HL-60 (cell line): ENCODE measurements around the gene PDE8A.

Experiments
- DNase-seq, 2 experiments: peaks; one replicate each; pipeline ENCODE4 v3.0.0-alpha.2; 2010 to 2020; ENCODE audit warnings: low read depth in 1 of 2, low spot score in 1 of 2
- H3K27ac ChIP-seq: fragments of 250-450 bp; sonication (Bioruptor Pico); replicated peaks from 2 replicates; pipeline ENCODE4 v1.5.1; 2020; ENCODE audit warnings: mild to moderate bottlenecking, moderate library complexity
- H3K27me3 ChIP-seq: fragments of 250-450 bp; sonication (Bioruptor Pico); 2 replicates; pipeline ENCODE4 v1.5.1; 2021; ENCODE audit warnings: mild to moderate bottlenecking, moderate library complexity; ENCODE audit not compliant: insufficient read depth, poor library complexity, severe bottlenecking
- H3K4me3 ChIP-seq: replicated peaks from 2 replicates; pipeline ENCODE4 v1.5.1; 2011; ENCODE audit warnings: mild to moderate bottlenecking, control low read depth, low read length; ENCODE audit not compliant: insufficient read depth
- GABPA ChIP-seq: IDR thresholded peaks from 2 replicates; pipeline ENCODE4 v1.6.1; 2012; ENCODE audit warnings: low read depth
- POLR2AphosphoS5 ChIP-seq: IDR thresholded peaks from 2 replicates; pipeline ENCODE4 v1.6.1; 2012; ENCODE audit warnings: low read depth
- SPI1 ChIP-seq: IDR thresholded peaks from 2 replicates; pipeline ENCODE4 v1.6.1; 2012; ENCODE audit warnings: low read depth, mild to moderate bottlenecking, borderline replicate concordance
- TF ChIP-seq, protein P1 (sequence below): IDR thresholded peaks from one replicate; pipeline ENCODE4 v1.5.1; 2011; ENCODE audit warnings: low read length, control low read depth, inconsistent platforms; ENCODE audit not compliant: insufficient read depth
- TF ChIP-seq, protein P2 (sequence below): IDR thresholded peaks from 2 replicates; pipeline ENCODE4 v1.6.1; 2012; ENCODE audit warnings: low read depth; ENCODE audit not compliant: insufficient replicate concordance

Gene PDE8A

DNA sequence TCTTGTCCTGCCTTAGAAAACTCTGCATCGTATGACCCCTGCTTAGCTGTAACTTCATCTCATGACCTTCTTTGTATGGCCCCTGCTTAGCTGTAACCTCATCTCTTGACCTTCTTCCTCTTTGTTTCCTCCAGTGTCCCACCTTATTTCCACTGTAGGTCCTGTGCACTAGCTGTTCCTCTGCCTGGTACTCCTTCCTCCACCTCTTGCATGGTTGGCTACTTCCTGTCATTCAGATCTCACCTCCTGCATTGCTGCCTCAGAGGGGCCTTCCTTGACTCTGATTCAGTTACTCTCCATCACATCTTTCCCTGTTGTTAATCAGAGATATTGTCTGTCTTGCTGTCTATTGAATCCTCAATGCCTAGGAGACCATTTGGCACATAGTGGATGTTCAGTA lies 63.2 kb downstream of the PDE8A start:
- TF ChIP-seq GABPA = no peak
- no peak for TF ChIP-seq POLR2AphosphoS5
- TF ChIP-seq, protein P1, sequence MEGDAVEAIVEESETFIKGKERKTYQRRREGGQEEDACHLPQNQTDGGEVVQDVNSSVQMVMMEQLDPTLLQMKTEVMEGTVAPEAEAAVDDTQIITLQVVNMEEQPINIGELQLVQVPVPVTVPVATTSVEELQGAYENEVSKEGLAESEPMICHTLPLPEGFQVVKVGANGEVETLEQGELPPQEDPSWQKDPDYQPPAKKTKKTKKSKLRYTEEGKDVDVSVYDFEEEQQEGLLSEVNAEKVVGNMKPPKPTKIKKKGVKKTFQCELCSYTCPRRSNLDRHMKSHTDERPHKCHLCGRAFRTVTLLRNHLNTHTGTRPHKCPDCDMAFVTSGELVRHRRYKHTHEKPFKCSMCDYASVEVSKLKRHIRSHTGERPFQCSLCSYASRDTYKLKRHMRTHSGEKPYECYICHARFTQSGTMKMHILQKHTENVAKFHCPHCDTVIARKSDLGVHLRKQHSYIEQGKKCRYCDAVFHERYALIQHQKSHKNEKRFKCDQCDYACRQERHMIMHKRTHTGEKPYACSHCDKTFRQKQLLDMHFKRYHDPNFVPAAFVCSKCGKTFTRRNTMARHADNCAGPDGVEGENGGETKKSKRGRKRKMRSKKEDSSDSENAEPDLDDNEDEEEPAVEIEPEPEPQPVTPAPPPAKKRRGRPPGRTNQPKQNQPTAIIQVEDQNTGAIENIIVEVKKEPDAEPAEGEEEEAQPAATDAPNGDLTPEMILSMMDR = no peak
- TF ChIP-seq SPI1 = no peak
- TF ChIP-seq, protein P2, sequence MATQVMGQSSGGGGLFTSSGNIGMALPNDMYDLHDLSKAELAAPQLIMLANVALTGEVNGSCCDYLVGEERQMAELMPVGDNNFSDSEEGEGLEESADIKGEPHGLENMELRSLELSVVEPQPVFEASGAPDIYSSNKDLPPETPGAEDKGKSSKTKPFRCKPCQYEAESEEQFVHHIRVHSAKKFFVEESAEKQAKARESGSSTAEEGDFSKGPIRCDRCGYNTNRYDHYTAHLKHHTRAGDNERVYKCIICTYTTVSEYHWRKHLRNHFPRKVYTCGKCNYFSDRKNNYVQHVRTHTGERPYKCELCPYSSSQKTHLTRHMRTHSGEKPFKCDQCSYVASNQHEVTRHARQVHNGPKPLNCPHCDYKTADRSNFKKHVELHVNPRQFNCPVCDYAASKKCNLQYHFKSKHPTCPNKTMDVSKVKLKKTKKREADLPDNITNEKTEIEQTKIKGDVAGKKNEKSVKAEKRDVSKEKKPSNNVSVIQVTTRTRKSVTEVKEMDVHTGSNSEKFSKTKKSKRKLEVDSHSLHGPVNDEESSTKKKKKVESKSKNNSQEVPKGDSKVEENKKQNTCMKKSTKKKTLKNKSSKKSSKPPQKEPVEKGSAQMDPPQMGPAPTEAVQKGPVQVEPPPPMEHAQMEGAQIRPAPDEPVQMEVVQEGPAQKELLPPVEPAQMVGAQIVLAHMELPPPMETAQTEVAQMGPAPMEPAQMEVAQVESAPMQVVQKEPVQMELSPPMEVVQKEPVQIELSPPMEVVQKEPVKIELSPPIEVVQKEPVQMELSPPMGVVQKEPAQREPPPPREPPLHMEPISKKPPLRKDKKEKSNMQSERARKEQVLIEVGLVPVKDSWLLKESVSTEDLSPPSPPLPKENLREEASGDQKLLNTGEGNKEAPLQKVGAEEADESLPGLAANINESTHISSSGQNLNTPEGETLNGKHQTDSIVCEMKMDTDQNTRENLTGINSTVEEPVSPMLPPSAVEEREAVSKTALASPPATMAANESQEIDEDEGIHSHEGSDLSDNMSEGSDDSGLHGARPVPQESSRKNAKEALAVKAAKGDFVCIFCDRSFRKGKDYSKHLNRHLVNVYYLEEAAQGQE = no peak
- Histone ChIP-seq H3K27me3 (no peaks in the 10 kb centered on the region), H3K4me3 (no peak overlapping the region), H3K27ac (no peak overlapping the region)
- DNase-seq = no peak

DNA sequence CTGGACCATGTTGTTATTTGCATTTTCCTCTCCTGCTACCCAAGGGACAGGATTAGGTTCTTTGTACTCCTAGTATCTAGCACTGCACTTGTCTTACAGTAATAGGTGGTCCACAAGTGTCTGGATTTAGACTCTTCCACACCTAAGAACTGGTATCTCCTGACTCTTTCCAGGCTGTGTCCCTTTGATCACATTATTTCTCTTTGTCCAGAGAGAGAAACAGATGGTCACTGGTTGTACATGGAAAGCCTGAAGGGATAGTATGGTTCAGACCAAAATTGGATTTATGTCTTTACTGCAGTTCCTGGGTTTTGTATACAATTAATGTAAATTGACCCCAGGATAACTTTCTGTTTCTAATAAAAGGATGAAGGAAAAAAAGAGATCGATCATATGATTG lies 64.0 kb downstream of the PDE8A start:
- TF ChIP-seq POLR2AphosphoS5 (no peak), SPI1 (no peak), GABPA (no peak)
- TF ChIP-seq, protein P2 = no peak
- TF ChIP-seq, protein P1 = no peak
- Histone ChIP-seq H3K27ac (no peak overlapping the region), H3K4me3 (no peak overlapping the region), H3K27me3 (no peaks in the 10 kb centered on the region)
- no peak for DNase-seq

DNA sequence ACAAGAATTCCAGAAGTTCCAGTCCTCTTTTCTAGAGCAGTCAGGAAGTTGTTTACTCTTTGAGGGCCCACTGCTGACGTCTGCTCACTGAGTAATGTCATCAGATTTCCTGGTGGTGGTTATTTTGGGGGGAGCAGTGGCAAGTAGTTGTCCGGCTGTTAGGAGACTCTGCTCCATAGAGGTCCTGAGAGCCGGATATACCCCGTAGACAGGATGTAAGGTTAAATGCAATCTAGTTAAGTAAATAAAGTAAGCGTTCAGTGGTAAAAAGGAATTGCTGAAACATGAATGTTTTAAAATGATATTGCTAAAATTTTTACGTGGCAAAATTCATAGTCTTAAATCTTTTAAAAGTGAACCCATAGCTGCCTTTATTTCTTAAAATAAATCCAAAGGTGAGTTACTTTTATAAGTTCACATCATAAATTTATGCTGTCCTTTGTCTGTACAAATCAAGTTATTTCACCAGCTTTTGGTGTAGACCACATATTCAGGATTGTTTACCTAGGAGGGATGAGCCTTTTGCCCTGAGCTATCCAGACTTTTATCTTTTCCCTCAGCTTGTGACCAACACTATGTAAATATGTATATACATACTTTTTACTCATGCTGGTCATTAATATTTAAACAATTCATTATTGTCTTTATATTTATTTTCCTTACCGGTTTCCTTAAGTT lies 65.8 kb downstream of the PDE8A start:
- DNase-seq = no peak
- Histone ChIP-seq H3K27me3 (no peaks in the 10 kb centered on the region), H3K27ac (no peak overlapping the region), H3K4me3 (no peak overlapping the region)
- TF ChIP-seq, protein P2 = no peak
- TF ChIP-seq GABPA (no peak), POLR2AphosphoS5 (no peak), SPI1 (no peak)
- TF ChIP-seq, protein P1 = no peak
